IMR-90 (cell line): Measurements from ENCODE around the gene MPPED1. TPM values are rescaled to one million over a fixed set of nuclear protein-coding genes. Genes with fewer than 3 reads are reported as not detected.

Experiments
- ATAC-seq: fragments of 200-7000 bp; cut with Tn5 transposase; 2 replicates; pipeline ENCODE4 v1.9.1; 2020; ENCODE audit warnings: low read depth, mild to moderate bottlenecking, moderate library complexity
- BruUV-seq: library from RNA; stranded (reverse); fragments of 400-500 nt; replicated peaks from 2 replicates; lab custom pipeline; 2021; lab: Mats Ljungman, UMichigan
- CTCF ChIA-PET: fragments of 300-600 bp; formaldehyde crosslinking; extraction: SDS; loops from one replicate; lab custom pipeline; 2021; ENCODE audit warnings: antibody characterized with exemption; lab: Yijun Ruan, JAX
- POLR2A ChIA-PET: fragments of 300-600 bp; sonication (Branson Sonifier 250); formaldehyde crosslinking; loops from one replicate; lab custom pipeline; 2022; ENCODE audit warnings: antibody characterized with exemption; ENCODE audit not compliant: unreplicated experiment; lab: Charles Lee
- DNase-seq: peaks from one replicate; pipeline ENCODE4 v3.0.0; 2013
- H2AFZ ChIP-seq: replicated peaks from 2 replicates; pipeline ENCODE3; 2013; ENCODE audit warnings: low read length, mild to moderate bottlenecking; ENCODE audit not compliant: poor library complexity
- H2AK5ac ChIP-seq: 2 replicates; pipeline ENCODE4 v1.6.1; 2013; ENCODE audit warnings: low read depth, low read length, inconsistent platforms
- H2AK9ac ChIP-seq: replicated peaks from 2 replicates; pipeline ENCODE3; 2013; ENCODE audit warnings: mild to moderate bottlenecking, low read depth, low read length, moderate library complexity; ENCODE audit not compliant: poor library complexity
- H2BK120ac ChIP-seq: 2 replicates; pipeline ENCODE4 v1.6.1; 2013; ENCODE audit warnings: low read depth, low read length, inconsistent platforms
- H2BK15ac ChIP-seq: 3 replicates; pipeline ENCODE4 v1.6.1; 2013; ENCODE audit warnings: low read depth, low read length, inconsistent platforms
- H2BK20ac ChIP-seq: 2 replicates; pipeline ENCODE4 v1.6.1; 2013; ENCODE audit warnings: low read depth, mild to moderate bottlenecking, inconsistent platforms, low read length, moderate library complexity
- H2BK5ac ChIP-seq: 2 replicates; pipeline ENCODE4 v1.6.1; 2013; ENCODE audit warnings: mild to moderate bottlenecking, low read depth, low read length, inconsistent platforms; ENCODE audit not compliant: poor library complexity, severe bottlenecking
- H3K14ac ChIP-seq: replicated peaks from 2 replicates; pipeline ENCODE4 v1.6.1; 2013; ENCODE audit warnings: low read depth, low read length, inconsistent platforms
- H3K18ac ChIP-seq: 2 replicates; pipeline ENCODE4 v1.6.1; 2013; ENCODE audit warnings: low read depth, low read length, control low read depth
- H3K23ac ChIP-seq: 2 replicates; pipeline ENCODE4 v1.6.1; 2013; ENCODE audit warnings: low read depth, low read length, inconsistent platforms
- H3K27ac ChIP-seq: 2 replicates; pipeline ENCODE4 v1.5.1; 2013; ENCODE audit warnings: mild to moderate bottlenecking, control low read depth, low read length; ENCODE audit not compliant: insufficient read depth
- H3K27me3 ChIP-seq: 2 replicates; pipeline ENCODE4 v1.6.1; 2013; ENCODE audit warnings: low read length; ENCODE audit not compliant: control insufficient read depth, insufficient read depth
- H3K36me3 ChIP-seq: 2 replicates; pipeline ENCODE4 v1.6.1; 2013; ENCODE audit warnings: low read length, mixed read lengths; ENCODE audit not compliant: control insufficient read depth, insufficient read depth
- H3K4ac ChIP-seq: 2 replicates; pipeline ENCODE4 v1.6.1; 2013; ENCODE audit warnings: low read depth, low read length, inconsistent platforms
- H3K4me1 ChIP-seq: 2 replicates; pipeline ENCODE4 v1.6.1; 2013; ENCODE audit warnings: low read length, mixed read lengths; ENCODE audit not compliant: control insufficient read depth, insufficient read depth
- H3K4me2 ChIP-seq: 2 replicates; pipeline ENCODE4 v1.6.1; 2013; ENCODE audit warnings: low read depth, mild to moderate bottlenecking, control low read depth, low read length, moderate library complexity
- H3K4me3 ChIP-seq: 2 replicates; pipeline ENCODE4 v1.5.1; 2013; ENCODE audit warnings: low read depth, mild to moderate bottlenecking, control low read depth, low read length, moderate library complexity; ENCODE audit not compliant: insufficient read depth
- H3K56ac ChIP-seq: 2 replicates; pipeline ENCODE4 v1.6.1; 2013; ENCODE audit warnings: low read length, inconsistent platforms; ENCODE audit not compliant: insufficient read depth; ENCODE audit errors: extremely low read depth
- H3K79me1 ChIP-seq, 2 experiments: 2 replicates each; pipeline ENCODE4 v1.6.1; 2013; ENCODE audit warnings: low read length in 2 of 2, inconsistent platforms in 1 of 2, low read depth in 1 of 2
- H3K9ac ChIP-seq: 2 replicates; pipeline ENCODE4 v1.6.1; 2013; ENCODE audit warnings: low read depth, low read length, control low read depth
- H3K9me1 ChIP-seq: 2 replicates; pipeline ENCODE4 v1.6.1; 2013; ENCODE audit warnings: low read length, inconsistent platforms; ENCODE audit not compliant: insufficient read depth
- H3K9me3 ChIP-seq: 2 replicates; pipeline ENCODE4 v1.6.1; 2013; ENCODE audit warnings: low read length; ENCODE audit not compliant: control insufficient read depth, insufficient read depth
- H4K20me1 ChIP-seq: 2 replicates; pipeline ENCODE4 v1.6.1; 2013; ENCODE audit warnings: low read length, inconsistent platforms; ENCODE audit not compliant: insufficient read depth
- H4K5ac ChIP-seq: 2 replicates; pipeline ENCODE4 v1.6.1; 2013; ENCODE audit warnings: mild to moderate bottlenecking, low read depth, low read length, control low read depth
- H4K8ac ChIP-seq, 2 experiments: 2 replicates each; pipeline ENCODE4 v1.6.1; 2013; ENCODE audit warnings: low read depth in 2 of 2, low read length in 2 of 2, control low read depth in 1 of 2, inconsistent platforms in 1 of 2
- H4K91ac ChIP-seq: 2 replicates; pipeline ENCODE4 v1.6.1; 2013; ENCODE audit warnings: low read depth, low read length, inconsistent platforms; ENCODE audit not compliant: insufficient read depth
- BHLHE40 ChIP-seq: fragments of 150-350 bp; IDR thresholded peaks from 2 replicates; pipeline ENCODE4 v1.6.1; 2016; ENCODE audit warnings: mild to moderate bottlenecking, low read depth, low read length
- CTCF ChIP-seq: conservative IDR thresholded peaks from 2 replicates; pipeline ENCODE4 v1.5.1; 2012; ENCODE audit warnings: mild to moderate bottlenecking, low read depth, low read length, improper control_type of control experiment
- FOS ChIP-seq: fragments of 150-350 bp; IDR thresholded peaks from 2 replicates; pipeline ENCODE4 v1.6.1; 2016; ENCODE audit warnings: low read depth, low read length
- MXI1 ChIP-seq: IDR thresholded peaks from 2 replicates; pipeline ENCODE4 v1.6.1; 2012; ENCODE audit warnings: low read depth, mild to moderate bottlenecking, low read length, moderate library complexity, borderline replicate concordance
- NFE2L2 ChIP-seq: fragments of 150-350 bp; IDR thresholded peaks from 2 replicates; pipeline ENCODE4 v1.6.1; 2016; ENCODE audit warnings: low read depth, mild to moderate bottlenecking, low read length
- WGBS, 2 experiments: methylation state at CpG; one replicate each; pipeline versions ENCODE4 v1.1.5 to v1.1.7; 2013; ENCODE audit warnings: missing lambda C conversion rate in 2 of 2; ENCODE audit not compliant: insufficient read length in 1 of 2; ENCODE audit errors: extremely low coverage in 2 of 2; 5-methylcytosine and 5-hydroxymethylcytosine counted together
- dilution Hi-C: fragments of 300-500 bp; cut with HindIII; formaldehyde crosslinking; loops from one replicate; pipeline ENCODE4 v1.14.3; 2018; ENCODE audit warnings: low sequenced_read_pairs; ENCODE audit not compliant: unreplicated experiment
- in situ Hi-C: fragments of 300-500 bp; cut with MboI; formaldehyde crosslinking; loops from 3 replicates; pipeline ENCODE4 v1.14.3; 2019; ENCODE audit warnings: low sequenced_read_pairs, inconsistent platforms, mixed read lengths
- intact Hi-C: fragments of 100-400 bp; cut with micrococcal nuclease; formaldehyde crosslinking; loops from 2 replicates; pipeline ENCODE4 v1.10.0; 2022
- polyA plus RNA-seq, 3 experiments: library from polyadenylated mRNA; depleted of rRNA; stranded (reverse); fragments of >200 nt; gene quantifications; 2 replicates each; pipeline ENCODE4 v1.2.3, GENCODE V29; 2012; ENCODE audit warnings: low replicate concordance in 1 of 3
- total RNA-seq: library from RNA; depleted of rRNA; stranded (reverse); fragments of >200 nt; gene quantifications from 2 replicates; pipeline ENCODE4 v1.2.3, GENCODE V29; 2012

The MPPED1 gene
- total and polyA plus RNA-seq, 2 of the 4 experiments (the other 2 are of a cell fraction): not detected

- no peak for TF ChIP-seq MXI1
These were observed 1.3 kb downstream of the MPPED1 start (continued) for GRCh38 chr22:43412808-43413795.

- Histone ChIP-seq H2AK9ac (no peak overlapping the region), H3K4me3 (no peak overlapping the region), H3K79me1 (no peaks in the 10 kb centered on the region), H4K5ac (no peak overlapping the region), H3K4me2 (no peak overlapping the region), H4K91ac (no peak overlapping the region), H3K9me3 (no peaks in the 10 kb centered on the region), H3K4me1 (no peaks in the 10 kb centered on the region), H3K14ac (no peak overlapping the region), H2AFZ (no peak overlapping the region), H3K9me1 (no peaks in the 10 kb centered on the region), H3K18ac (no peak overlapping the region), H3K36me3 (no peaks in the 10 kb centered on the region), H2BK120ac (no peak overlapping the region), H3K23ac (no peak overlapping the region), H2BK15ac (no peak overlapping the region), H4K20me1 (no peaks in the 10 kb centered on the region), H2BK5ac (no peak overlapping the region), H3K27ac (no peak overlapping the region), H3K56ac (no peak overlapping the region), H3K9ac (no peak overlapping the region), H2AK5ac (no peak overlapping the region), H3K4ac (no peak overlapping the region), H2BK20ac (no peak overlapping the region), H4K8ac (no peak overlapping the region), H3K27me3 (peaks cover 74% of the 10 kb centered on the region)
- intact Hi-C loops: no loop called here
- ChIA-PET CTCF (no interaction called here), POLR2A (no interaction called here)
- BruUV-seq: no TSS peak
- no peak for DNase-seq
- TF ChIP-seq CTCF: no peak
- TF ChIP-seq NFE2L2: no peak
- TF ChIP-seq FOS: no peak
- TF ChIP-seq BHLHE40: no peak
- ATAC-seq: no peak
- dilution Hi-C loops: no loop called here
- in situ Hi-C loops: no loop called here
- WGBS, 2 experiments: no CpG with 5 or more reads among the region's 11 CpGs
These were observed 2.0 kb downstream of the MPPED1 start for GRCh38 chr22:43413826-43414225.
